ENCODE results near the gene SLK. TPM values are rescaled to one million over a fixed set of nuclear protein-coding genes. Genes with fewer than 3 reads are reported as not detected.

SLK gene
- total and polyA plus RNA-seq, 4 donors, result 13.3 to 86.4 (median 31.3) TPM

- no peak for TF ChIP-seq CTCF (IDR thresholded peaks at IDR 0.05; ENCODE audit: control extremely low read depth, extremely low read depth)
- peak overlapping the region; percentile 54 for H3K4me3 ChIP-seq
- peak overlapping the region; percentile 53 to 100 for H3K27ac ChIP-seq (ENCODE audit: low read depth in 1 of 2, low read length in 1 of 2)
- no peaks in the 10 kb centered on the region for H3K36me3 ChIP-seq (ENCODE audit: control insufficient read depth in 4 of 4, insufficient read depth in 4 of 4, low read length in 4 of 4)
- peaks cover 5 to 24% (median 8%) of the 10 kb centered on the region in 5 donors for H3K4me1 ChIP-seq (ENCODE audit: control insufficient read depth in 5 of 5, insufficient read depth in 5 of 5, low read length in 5 of 5)
- H3K9ac ChIP-seq (ENCODE audit: insufficient read depth in 1 of 2, low read length in 2 of 2), result peak overlapping the region; percentile 88 to 97
- WGBS, 2 donors, result 31 to 48% methylated on average over 19 to 23 of the region's 23 CpGs
- ATAC-seq (ENCODE audit: insufficient read depth, low FRiP score) (no peak), DNase-seq (peak in 2 of 3 donors; percentile 37 to 53)
- no peaks in the 10 kb centered on the region for H3K9me3 ChIP-seq (ENCODE audit: control insufficient read depth in 4 of 4, insufficient read depth in 3 of 4, low read length in 3 of 4)
- H3K27me3 ChIP-seq (ENCODE audit: control insufficient read depth in 3 of 3, insufficient read depth in 3 of 3, low read length in 2 of 3), result no peaks in the 10 kb centered on the region
These were observed 1.8 kb downstream of the SLK start for GRCh38 chr10:103968441-103969391.

GRCh38 chr10:103969436-103969835, 2.5 kb downstream of the SLK start:
- H3K4me3 ChIP-seq, result peak overlapping the region; percentile 42
- H3K9me3 ChIP-seq (ENCODE audit: control insufficient read depth in 4 of 4, insufficient read depth in 3 of 4, low read length in 3 of 4), result no peaks in the 10 kb centered on the region
- H3K9ac ChIP-seq (ENCODE audit: insufficient read depth in 1 of 2, low read length in 2 of 2), result peak overlapping the region in 1 of 2 donors; percentile 58
- peaks cover 5 to 24% (median 10%) of the 10 kb centered on the region in 5 donors for H3K4me1 ChIP-seq (ENCODE audit: control insufficient read depth in 5 of 5, insufficient read depth in 5 of 5, low read length in 5 of 5)
- ATAC-seq (ENCODE audit: insufficient read depth, low FRiP score) (no peak), DNase-seq (peak in 1 of 3 donors; percentile 33)
- no peaks in the 10 kb centered on the region for H3K36me3 ChIP-seq (ENCODE audit: control insufficient read depth in 4 of 4, insufficient read depth in 4 of 4, low read length in 4 of 4)
- TF ChIP-seq CTCF (IDR thresholded peaks at IDR 0.05; ENCODE audit: control extremely low read depth, extremely low read depth), result no peak
- 8 to 22% methylated on average over 4 of the region's 4 CpGs for WGBS, 2 donors
- H3K27ac ChIP-seq (ENCODE audit: low read depth in 1 of 2, low read length in 1 of 2), result peak overlapping the region in 1 of 2 donors; percentile 6
- H3K27me3 ChIP-seq (ENCODE audit: control insufficient read depth in 3 of 3, insufficient read depth in 3 of 3, low read length in 2 of 3), result no peaks in the 10 kb centered on the region

GRCh38 chr10:103969857-103970627, 3.1 kb downstream of the SLK start:
- H3K27ac ChIP-seq (ENCODE audit: low read depth in 1 of 2, low read length in 1 of 2), result peak overlapping the region in 1 of 2 donors; percentile 66
- H3K36me3 ChIP-seq (ENCODE audit: control insufficient read depth in 4 of 4, insufficient read depth in 4 of 4, low read length in 4 of 4), result no peaks in the 10 kb centered on the region
- peak overlapping the region in 1 of 2 donors; percentile 58 for H3K9ac ChIP-seq (ENCODE audit: insufficient read depth in 1 of 2, low read length in 2 of 2)
- no peak for TF ChIP-seq CTCF (IDR thresholded peaks at IDR 0.05; ENCODE audit: control extremely low read depth, extremely low read depth)
- no peak for DNase-seq
- ATAC-seq (ENCODE audit: insufficient read depth, low FRiP score), result no peak
- H3K9me3 ChIP-seq (ENCODE audit: control insufficient read depth in 4 of 4, insufficient read depth in 3 of 4, low read length in 3 of 4), result no peaks in the 10 kb centered on the region
- H3K4me3 ChIP-seq, result no peak overlapping the region
- peaks cover 5 to 24% (median 10%) of the 10 kb centered on the region in 5 donors for H3K4me1 ChIP-seq (ENCODE audit: control insufficient read depth in 5 of 5, insufficient read depth in 5 of 5, low read length in 5 of 5)
- H3K27me3 ChIP-seq (ENCODE audit: control insufficient read depth in 3 of 3, insufficient read depth in 3 of 3, low read length in 2 of 3), result no peaks in the 10 kb centered on the region
- WGBS, 2 donors, result 42 to 46% methylated on average over 2 of the region's 2 CpGs

All from lung (tissue), 12 donors.